ENCODE results near the gene VAV2. TPM values are rescaled to one million over a fixed set of nuclear protein-coding genes. Genes with fewer than 3 reads are reported as not detected.

Gene VAV2
- total RNA-seq, 1 experiment from 2014 or later = 30.7 TPM

GRCh38 chr9:133786907-133787753, 205.0 kb downstream of the VAV2 start:
- H3K27ac Mint-ChIP-seq (ENCODE audit: unreplicated experiment) = no peak overlapping the region
- CTCF ChIA-PET = interaction anchor here (0.6 kb wide), 1 partner anchor 129 kb away, joined by 5 read pairs; no protein-coding TSS in a partner anchor
- no TSS peak for BruUV-seq (replicated peaks)
- intact Hi-C loops (cut with micrococcal nuclease; ENCODE audit: unreplicated experiment) = no loop called here
- no peaks in the 10 kb centered on the region for H3K4me1 Mint-ChIP-seq (ENCODE audit: low read depth, unreplicated experiment)
- no peaks in the 10 kb centered on the region for H3K9me3 Mint-ChIP-seq (ENCODE audit: low read depth, unreplicated experiment)
- no peaks in the 10 kb centered on the region for H3K27me3 Mint-ChIP-seq (ENCODE audit: unreplicated experiment)
- TF ChIP-seq, protein P1, sequence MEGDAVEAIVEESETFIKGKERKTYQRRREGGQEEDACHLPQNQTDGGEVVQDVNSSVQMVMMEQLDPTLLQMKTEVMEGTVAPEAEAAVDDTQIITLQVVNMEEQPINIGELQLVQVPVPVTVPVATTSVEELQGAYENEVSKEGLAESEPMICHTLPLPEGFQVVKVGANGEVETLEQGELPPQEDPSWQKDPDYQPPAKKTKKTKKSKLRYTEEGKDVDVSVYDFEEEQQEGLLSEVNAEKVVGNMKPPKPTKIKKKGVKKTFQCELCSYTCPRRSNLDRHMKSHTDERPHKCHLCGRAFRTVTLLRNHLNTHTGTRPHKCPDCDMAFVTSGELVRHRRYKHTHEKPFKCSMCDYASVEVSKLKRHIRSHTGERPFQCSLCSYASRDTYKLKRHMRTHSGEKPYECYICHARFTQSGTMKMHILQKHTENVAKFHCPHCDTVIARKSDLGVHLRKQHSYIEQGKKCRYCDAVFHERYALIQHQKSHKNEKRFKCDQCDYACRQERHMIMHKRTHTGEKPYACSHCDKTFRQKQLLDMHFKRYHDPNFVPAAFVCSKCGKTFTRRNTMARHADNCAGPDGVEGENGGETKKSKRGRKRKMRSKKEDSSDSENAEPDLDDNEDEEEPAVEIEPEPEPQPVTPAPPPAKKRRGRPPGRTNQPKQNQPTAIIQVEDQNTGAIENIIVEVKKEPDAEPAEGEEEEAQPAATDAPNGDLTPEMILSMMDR (IDR thresholded peaks at IDR 0.05; ENCODE audit: unreplicated experiment) = no peak
- DNase-seq = no peak
- H3K4me3 Mint-ChIP-seq (ENCODE audit: low read depth, unreplicated experiment) = no peak overlapping the region
- peaks cover 24% of the 10 kb centered on the region for H3K36me3 Mint-ChIP-seq (ENCODE audit: insufficient read depth, unreplicated experiment)

DNA sequence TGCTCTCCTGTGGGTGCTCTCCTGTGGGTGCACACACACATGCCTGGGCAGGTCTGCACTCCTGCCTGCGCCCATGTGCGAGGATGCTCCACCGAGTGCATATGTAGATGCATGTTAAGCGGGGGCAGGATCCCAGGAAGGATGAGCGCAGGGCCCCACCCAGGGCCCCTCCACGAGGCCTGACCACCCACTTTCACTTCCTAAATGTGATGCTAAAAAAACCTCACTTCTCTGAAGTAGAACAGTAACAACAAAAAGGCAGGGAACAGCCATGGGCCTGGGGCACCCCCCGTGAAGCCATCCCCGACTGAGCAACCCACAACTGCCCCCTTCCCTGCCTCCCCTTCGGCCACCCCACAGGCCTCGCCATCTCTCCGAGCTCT, 205.8 kb downstream of the VAV2 start:
- BruUV-seq (replicated peaks) = no TSS peak
- intact Hi-C loops (cut with micrococcal nuclease; ENCODE audit: unreplicated experiment) = no loop called here

DNA sequence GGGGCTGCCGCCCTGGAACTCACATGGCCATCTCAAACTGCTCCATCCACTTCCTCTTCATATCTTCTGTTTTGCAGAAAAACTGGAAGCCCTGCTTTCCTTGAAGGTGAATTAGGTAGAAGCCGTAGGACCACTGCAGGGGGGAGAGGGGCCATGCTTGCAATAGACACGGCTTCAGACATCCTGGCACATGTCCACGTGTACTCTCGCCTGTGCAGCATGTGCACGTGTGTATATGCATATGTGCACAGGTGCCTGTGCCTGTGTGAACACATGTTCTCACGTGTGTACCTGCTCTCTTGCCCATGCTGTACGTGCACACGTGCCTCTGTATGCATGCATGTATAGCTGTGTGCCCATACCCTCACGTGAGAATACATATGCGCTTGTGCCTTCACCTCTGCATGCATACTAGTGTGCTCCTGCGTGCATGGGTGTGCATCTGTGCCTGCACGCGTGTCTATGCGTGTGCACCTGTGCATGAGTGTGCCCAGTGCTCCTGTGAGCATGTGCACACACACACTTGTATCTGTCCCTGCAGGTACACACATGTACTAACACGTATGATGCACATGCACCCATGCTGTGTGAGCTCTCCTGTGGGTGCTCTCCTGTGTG, 206.3 kb downstream of the VAV2 start:
- Mint-ChIP-seq H3K27ac (ENCODE audit: unreplicated experiment) (no peak overlapping the region), H3K27me3 (ENCODE audit: unreplicated experiment) (no peaks in the 10 kb centered on the region), H3K4me3 (ENCODE audit: low read depth, unreplicated experiment) (no peak overlapping the region), H3K36me3 (ENCODE audit: insufficient read depth, unreplicated experiment) (peaks cover 21% of the 10 kb centered on the region), H3K4me1 (ENCODE audit: low read depth, unreplicated experiment) (no peaks in the 10 kb centered on the region), H3K9me3 (ENCODE audit: low read depth, unreplicated experiment) (no peaks in the 10 kb centered on the region)
- DNase-seq = no peak
- TF ChIP-seq, protein P1 (IDR thresholded peaks at IDR 0.05; ENCODE audit: unreplicated experiment) = no peak
- CTCF ChIA-PET = no interaction called here
- BruUV-seq (replicated peaks) = no TSS peak
- intact Hi-C loops (cut with micrococcal nuclease; ENCODE audit: unreplicated experiment) = no loop called here

More for the DNA sequence above, 205.8 kb downstream of the VAV2 start:
- H3K27ac Mint-ChIP-seq (ENCODE audit: unreplicated experiment) = no peak overlapping the region
- no peak overlapping the region for H3K4me3 Mint-ChIP-seq (ENCODE audit: low read depth, unreplicated experiment)
- H3K4me1 Mint-ChIP-seq (ENCODE audit: low read depth, unreplicated experiment) = no peaks in the 10 kb centered on the region
- peaks cover 21% of the 10 kb centered on the region for H3K36me3 Mint-ChIP-seq (ENCODE audit: insufficient read depth, unreplicated experiment)
- TF ChIP-seq, protein P1 (IDR thresholded peaks at IDR 0.05; ENCODE audit: unreplicated experiment) = no peak
- no peaks in the 10 kb centered on the region for H3K9me3 Mint-ChIP-seq (ENCODE audit: low read depth, unreplicated experiment)
- no peaks in the 10 kb centered on the region for H3K27me3 Mint-ChIP-seq (ENCODE audit: unreplicated experiment)
- DNase-seq = no peak
- CTCF ChIA-PET = no interaction called here

DNA sequence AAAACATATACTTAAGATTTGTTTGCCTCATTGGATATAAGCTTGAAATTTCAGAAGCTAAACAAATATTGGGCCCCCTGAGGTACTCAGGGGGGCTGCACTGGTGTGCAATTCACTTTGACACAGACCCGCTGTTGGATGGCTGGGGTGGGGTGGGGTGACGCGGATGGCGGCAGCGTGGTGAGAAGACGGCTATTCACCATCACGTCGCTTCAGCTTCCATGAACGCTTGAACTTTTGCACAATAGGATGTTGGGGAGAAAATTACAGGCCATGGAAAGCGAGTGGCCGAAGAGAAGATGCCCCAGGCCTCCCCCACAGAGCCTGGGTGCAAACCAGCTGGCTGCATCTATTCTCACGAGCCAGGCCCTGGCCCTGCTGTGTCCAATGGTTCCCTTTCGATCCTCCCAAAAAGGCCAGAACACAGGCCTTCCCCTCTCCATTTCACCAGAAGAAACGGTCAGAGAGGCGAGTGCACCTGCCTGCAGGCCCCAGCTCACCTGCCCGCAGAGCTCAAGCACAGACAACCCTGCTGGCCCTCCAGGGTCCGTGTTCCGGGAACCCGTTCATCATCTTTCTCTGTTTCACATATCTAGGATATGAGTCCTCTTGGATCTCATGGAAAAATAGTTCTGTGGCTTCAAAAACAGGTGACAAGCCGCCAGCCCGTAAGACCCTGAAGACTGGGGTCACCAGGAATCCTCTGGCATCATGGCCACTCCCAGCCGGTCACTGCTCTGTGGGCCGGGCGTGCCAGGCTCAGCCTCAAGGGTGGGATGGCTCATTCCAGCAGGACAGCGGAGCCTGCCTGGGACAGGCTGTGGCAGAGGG, 207.2 kb downstream of the VAV2 start:
- Mint-ChIP-seq H3K9me3 (ENCODE audit: low read depth, unreplicated experiment) (no peaks in the 10 kb centered on the region), H3K27me3 (ENCODE audit: unreplicated experiment) (no peaks in the 10 kb centered on the region), H3K27ac (ENCODE audit: unreplicated experiment) (no peak overlapping the region), H3K36me3 (ENCODE audit: insufficient read depth, unreplicated experiment) (peaks cover 15% of the 10 kb centered on the region), H3K4me1 (ENCODE audit: low read depth, unreplicated experiment) (no peaks in the 10 kb centered on the region), H3K4me3 (ENCODE audit: low read depth, unreplicated experiment) (no peak overlapping the region)
- CTCF ChIA-PET = no interaction called here
- TF ChIP-seq, protein P1 (IDR thresholded peaks at IDR 0.05; ENCODE audit: unreplicated experiment) = no peak
- DNase-seq = no peak
- BruUV-seq (replicated peaks) = no TSS peak
- intact Hi-C loops (cut with micrococcal nuclease; ENCODE audit: unreplicated experiment) = no loop called here

Measured in Calu3 (cell line).